Stimulated activated CD4-positive, alpha-beta T cell treated with anti-CD3 and anti-CD28 coated beads, TNF-alpha, amount 100 ng/mL, for 24 hours (primary cell): Measurements from ENCODE around the gene GSG1L.

ENCODE experiments used
- DNase-seq, 3 experiments: peaks; one replicate each; pipeline ENCODE4 v3.0.0-alpha.2; 2020; ENCODE audit warnings: low read depth in 3 of 3

Gene GSG1L

GRCh38 chr16:27791404-27791719, 272.2 kb downstream of the GSG1L start:
- no peak for DNase-seq

- DNase-seq: no peak
Measured at GRCh38 chr16:27790546-27791403, 272.7 kb downstream of the GSG1L start.

- no peak for DNase-seq
Measured at GRCh38 chr16:27789595-27790241, 273.8 kb downstream of the GSG1L start.

- no peak for DNase-seq
Measured at GRCh38 chr16:27789150-27789549, 274.4 kb downstream of the GSG1L start.

GRCh38 chr16:27787665-27788064, 275.8 kb downstream of the GSG1L start:
- no peak for DNase-seq

- no peak for DNase-seq
Measured at GRCh38 chr16:27786923-27787625, 276.4 kb downstream of the GSG1L start.

GRCh38 chr16:27786221-27786922, 277.1 kb downstream of the GSG1L start:
- no peak for DNase-seq

GRCh38 chr16:27785307-27785678, 278.2 kb downstream of the GSG1L start:
- DNase-seq: no peak

GRCh38 chr16:27784351-27785306, 278.9 kb downstream of the GSG1L start:
- no peak for DNase-seq

- DNase-seq: no peak
Measured at GRCh38 chr16:27781981-27782880, 281.3 kb downstream of the GSG1L start.

- DNase-seq: no peak
Measured at GRCh38 chr16:27781195-27781524, 282.4 kb downstream of the GSG1L start.

- no peak for DNase-seq
Measured at GRCh38 chr16:27780468-27781194, 282.9 kb downstream of the GSG1L start.

- DNase-seq: no peak
Measured at GRCh38 chr16:27779641-27780164, 283.8 kb downstream of the GSG1L start.

GRCh38 chr16:27778926-27779570, 284.5 kb downstream of the GSG1L start:
- DNase-seq: no peak

- no peak for DNase-seq
Measured at GRCh38 chr16:27778171-27778925, 285.2 kb downstream of the GSG1L start.

- no peak for DNase-seq
Measured at GRCh38 chr16:27777527-27777926, 286.0 kb downstream of the GSG1L start.

GRCh38 chr16:27776556-27777225, 286.8 kb downstream of the GSG1L start:
- no peak for DNase-seq
